Fibroblast of gingiva (primary cell): Measurements from ENCODE around the gene MGMT.

Experiments
- DNase-seq: peaks from one replicate; pipeline ENCODE4 v3.0.0-alpha.2; 2011; ENCODE audit warnings: low read depth

The MGMT gene

DNA sequence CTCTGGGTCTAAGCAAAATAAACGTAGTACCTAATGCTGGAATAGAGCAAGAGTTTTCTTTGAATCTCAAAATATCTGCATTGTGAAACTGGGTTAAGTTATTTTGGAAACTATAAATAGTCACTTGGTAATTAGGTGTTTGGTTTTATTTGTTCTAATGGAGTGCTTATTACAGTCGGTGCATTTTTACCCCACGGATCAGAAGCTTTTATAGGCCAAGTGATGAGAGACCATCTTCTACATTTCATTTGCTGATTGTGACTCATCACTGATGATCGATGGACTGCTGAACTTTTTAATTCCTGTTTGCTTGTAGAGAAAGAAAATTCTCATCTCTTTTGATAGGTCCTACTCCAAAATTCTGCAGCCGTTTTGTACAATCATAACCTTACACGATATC lies 28.2 kb downstream of the MGMT start:
- no peak for DNase-seq

- DNase-seq = no peak
Observed at GRCh38 chr10:129495698-129496097, 28.7 kb downstream of the MGMT start.

- DNase-seq = no peak
Observed at GRCh38 chr10:129497013-129497412, 30.0 kb downstream of the MGMT start.

- DNase-seq = no peak
Observed at GRCh38 chr10:129498680-129499079, 31.6 kb downstream of the MGMT start.

DNA sequence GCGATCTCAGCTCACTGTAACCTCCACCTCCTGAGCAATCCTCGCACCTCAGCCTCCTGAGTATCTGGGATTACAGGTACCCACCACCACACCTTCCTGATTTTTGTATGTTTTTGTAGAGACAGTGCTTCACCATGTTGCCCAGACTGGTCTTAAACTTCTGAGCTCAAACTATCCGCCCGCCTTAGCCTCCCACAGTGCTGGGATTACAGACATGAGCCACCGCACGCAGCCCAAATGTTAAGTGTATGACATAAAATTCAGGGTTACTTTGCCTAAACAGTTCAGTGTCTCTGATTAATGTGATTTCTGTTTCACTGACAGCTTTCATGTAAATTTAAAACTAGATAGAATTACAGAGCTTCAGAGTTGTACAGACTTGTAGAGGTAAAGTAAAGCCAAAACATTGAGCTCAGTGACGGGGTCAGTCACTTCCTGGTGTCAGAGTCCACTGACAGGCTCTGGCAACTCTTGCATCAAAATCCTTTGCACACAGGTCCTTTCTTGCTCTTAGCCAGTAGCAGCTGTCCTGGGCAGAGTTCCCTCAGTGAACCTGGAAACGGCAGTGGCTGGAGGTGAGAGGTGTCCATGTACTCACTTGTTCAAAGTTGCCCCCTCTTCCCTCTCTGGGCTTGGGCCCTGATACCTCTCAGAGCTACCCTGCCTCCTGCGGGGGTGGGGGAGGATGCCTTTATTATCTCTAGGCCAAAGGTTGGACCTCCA lies 33.7 kb downstream of the MGMT start:
- DNase-seq = no peak

- DNase-seq = no peak
Observed at GRCh38 chr10:129501652-129502436, 34.8 kb downstream of the MGMT start.

GRCh38 chr10:129502448-129502847 lies 35.4 kb downstream of the MGMT start:
- no peak for DNase-seq

DNA sequence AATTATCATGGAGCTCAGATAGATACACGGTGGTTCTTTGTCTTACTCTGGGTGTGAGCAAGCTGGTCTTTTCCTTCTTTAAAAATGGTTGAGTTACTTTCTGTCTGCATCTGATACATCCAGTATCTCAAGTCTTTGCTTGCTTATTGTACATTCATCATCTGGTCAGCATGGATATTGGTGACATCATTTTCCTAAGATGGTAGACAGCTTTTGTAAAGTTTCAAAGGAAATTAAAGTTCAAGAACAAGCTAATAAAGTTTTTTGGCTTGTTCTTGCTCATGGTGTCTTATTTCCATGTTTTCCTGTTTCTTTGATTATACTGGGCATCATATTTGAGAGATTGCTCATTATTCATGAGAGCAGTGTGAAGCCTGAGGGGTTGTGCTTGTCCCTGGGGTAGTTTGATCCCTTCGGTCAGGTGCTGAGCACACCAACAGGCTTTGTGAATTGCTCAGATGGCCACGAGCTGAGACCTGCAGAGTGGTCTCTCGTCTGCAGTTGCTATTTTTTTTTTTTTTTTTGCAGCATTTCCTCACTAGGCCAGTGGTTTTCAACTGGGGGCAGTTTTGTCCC lies 38.5 kb downstream of the MGMT start:
- no peak for DNase-seq

- no peak for DNase-seq
Observed at GRCh38 chr10:129506101-129506797, 39.2 kb downstream of the MGMT start.

GRCh38 chr10:129507216-129507889 lies 40.3 kb downstream of the MGMT start:
- DNase-seq = no peak

GRCh38 chr10:129509155-129509554 lies 42.1 kb downstream of the MGMT start:
- DNase-seq = no peak

DNA sequence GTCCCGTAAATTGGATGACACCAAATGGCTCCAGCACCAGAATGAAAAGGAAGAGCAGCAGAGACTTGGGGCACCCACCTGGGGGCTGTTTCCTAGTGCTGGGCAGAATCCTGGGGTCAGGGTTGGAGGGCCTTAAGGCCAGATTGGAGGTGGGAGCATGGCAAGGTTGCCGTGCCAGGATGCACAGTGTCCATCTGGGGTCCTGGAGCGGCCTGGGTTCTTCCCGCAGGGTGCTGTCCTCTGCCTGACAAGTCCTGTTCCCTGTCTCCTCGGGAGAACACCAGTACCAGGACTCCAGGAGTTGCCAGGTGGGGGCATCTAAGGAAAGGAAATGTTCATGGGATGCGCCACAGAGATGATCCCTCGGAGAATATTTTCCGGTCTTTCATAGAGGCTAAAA lies 42.8 kb downstream of the MGMT start:
- no peak for DNase-seq

DNA sequence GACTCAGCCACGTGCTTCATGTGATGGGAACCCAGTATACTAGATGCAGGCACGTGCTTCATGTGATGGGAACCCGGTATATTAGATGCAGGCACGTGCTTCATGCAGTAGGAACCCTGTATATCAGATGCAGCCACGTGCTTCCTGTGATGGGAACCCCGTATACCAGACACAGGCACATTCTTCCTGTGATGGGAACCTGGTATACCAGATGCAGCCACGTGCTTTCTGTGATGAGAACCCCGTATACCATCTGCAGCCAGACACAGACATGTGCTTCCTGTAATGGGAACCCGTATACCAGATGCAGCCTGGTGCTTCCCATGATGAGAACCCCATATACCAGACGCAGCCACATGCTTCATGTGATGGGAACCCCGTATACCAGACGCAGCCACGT lies 44.0 kb downstream of the MGMT start:
- no peak for DNase-seq

- DNase-seq = no peak
Observed at GRCh38 chr10:129511758-129512157, 44.7 kb downstream of the MGMT start.

DNA sequence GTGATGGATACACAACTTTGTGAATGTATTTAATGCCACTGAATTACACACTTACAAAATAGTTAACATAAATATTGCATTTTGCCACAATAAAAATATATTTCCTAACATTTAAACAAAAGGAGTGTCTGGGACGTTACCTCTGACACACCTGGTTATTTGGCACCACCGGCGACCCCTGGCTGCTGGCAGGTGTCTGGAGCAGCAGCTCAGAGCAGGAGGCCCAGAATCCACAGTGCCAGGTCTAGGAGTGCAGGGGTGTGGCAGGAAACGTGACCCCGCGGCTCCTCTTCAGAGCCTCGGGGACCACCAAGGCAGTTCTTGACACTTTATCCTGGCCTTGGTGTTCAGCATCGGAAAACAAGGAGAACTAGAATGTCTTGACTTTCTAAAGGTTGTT lies 46.3 kb downstream of the MGMT start:
- no peak for DNase-seq

DNA sequence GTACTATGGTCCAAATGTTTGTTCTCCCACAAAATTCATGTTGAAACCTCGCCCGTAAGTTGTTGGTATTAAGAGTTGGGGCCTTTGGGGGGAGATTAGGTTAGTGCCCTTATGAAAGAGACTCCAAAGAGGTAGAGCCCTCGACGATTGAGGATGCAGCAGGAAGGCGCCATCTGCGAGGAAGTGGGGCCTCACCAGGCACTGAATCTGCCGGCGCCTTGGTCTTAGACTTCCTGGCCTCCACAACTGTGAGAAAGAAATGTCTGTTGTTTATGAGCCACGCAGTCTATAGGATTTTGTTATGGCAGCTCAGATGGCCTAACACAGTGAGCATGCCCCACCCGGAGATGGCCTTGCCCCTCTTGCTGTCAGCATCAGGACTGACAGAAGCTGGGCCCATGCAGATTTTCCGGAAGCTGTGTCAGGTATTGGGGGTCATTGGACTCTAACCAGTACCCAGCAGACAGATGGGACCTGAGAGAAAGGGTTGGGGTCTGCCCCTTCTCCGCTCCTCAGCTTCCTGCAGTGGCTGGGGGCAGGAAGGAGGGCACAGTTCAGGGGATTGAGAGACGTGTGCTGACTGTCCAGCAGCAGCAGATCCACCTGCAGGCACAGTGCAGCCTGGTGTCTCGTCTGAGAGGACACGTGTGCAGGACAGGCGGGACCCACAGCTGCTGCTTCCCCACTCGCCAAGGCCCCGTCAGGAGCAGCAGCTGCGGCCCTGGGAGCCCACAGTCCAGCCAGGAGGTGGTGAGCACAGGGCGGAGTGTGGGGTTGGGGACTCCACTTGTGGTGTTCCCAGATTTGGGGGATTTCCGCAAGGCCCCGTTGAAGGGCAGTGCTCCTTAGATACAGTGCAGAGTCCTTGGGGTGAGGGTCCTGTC lies 47.8 kb downstream of the MGMT start:
- DNase-seq = no peak

GRCh38 chr10:129516846-129517679 lies 50.0 kb downstream of the MGMT start:
- no peak for DNase-seq

DNA sequence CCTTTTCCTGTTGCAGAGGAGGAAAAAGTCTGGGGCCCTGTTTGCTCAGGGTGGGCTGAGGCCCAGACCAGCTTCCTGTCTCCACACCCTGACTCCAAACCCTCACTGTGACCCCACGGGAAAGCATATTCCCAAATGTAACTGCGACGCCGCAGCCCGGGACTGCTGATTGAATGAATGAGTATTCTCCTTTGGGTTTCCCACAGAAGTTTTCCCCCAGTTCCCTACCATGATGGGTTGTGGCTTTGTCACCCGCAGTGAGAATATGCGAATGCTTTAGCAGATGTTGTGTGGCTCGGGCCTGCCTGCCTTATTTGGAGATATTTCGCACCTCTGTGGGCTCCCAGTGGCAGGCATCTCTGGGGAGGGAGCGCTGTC lies 50.6 kb downstream of the MGMT start:
- DNase-seq = no peak

DNA sequence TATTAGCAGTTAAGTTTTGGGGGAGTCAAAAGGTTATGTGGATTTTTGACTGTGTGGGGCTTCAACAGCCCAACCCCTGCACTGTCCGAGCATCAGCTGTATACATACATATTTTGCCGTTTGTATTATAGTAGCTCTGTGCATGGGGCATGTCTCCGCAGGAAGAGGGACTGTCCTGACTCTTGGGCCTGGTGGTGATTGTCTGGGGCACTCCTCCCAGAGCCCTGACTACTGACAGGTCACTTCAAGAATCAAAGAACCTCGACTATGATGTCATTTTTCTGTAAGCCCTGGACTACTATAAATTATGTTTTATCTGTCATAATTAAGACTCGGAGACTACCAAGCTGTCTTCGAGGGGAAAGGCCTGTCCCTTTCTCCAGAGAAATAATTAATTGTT lies 51.8 kb downstream of the MGMT start:
- no peak for DNase-seq

DNA sequence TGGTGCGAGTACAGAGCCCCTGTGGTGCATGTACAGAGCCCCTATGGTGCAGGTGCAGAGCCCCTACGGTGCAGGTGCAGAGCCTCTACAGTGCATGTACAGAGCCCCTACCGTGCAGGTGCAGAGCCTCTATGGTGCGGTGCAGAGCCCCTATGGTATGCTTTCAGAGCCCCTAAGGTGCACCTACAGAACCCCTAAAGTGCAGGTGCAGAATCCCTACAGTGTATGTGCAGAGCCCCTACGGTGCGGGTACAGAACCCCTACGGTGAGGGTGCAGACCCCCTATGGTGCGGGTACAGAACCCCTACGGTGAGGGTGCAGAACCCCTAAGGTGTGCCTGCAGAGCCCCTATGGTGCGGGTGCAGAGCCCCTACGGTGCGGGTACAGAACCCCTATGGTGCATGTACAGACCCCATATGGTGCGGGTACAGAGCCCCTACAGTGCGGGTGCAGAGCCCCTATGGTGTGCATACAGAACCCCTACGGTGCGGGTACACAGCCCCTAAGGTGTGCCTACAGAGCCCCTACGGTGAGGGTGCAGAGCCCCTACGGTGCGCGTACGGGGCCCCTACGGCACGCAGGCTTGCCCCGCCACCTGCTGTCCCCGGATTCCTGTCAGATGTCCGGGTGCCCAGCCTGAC lies 53.5 kb downstream of the MGMT start:
- DNase-seq = no peak
